ENCODE data around the gene PUDP.
"Not testable (repeated sequence)": the region's sequence is repeated elsewhere in the genome, so short reads cannot be mapped to it uniquely, and the experiment has no call there.

The PUDP gene

DNA sequence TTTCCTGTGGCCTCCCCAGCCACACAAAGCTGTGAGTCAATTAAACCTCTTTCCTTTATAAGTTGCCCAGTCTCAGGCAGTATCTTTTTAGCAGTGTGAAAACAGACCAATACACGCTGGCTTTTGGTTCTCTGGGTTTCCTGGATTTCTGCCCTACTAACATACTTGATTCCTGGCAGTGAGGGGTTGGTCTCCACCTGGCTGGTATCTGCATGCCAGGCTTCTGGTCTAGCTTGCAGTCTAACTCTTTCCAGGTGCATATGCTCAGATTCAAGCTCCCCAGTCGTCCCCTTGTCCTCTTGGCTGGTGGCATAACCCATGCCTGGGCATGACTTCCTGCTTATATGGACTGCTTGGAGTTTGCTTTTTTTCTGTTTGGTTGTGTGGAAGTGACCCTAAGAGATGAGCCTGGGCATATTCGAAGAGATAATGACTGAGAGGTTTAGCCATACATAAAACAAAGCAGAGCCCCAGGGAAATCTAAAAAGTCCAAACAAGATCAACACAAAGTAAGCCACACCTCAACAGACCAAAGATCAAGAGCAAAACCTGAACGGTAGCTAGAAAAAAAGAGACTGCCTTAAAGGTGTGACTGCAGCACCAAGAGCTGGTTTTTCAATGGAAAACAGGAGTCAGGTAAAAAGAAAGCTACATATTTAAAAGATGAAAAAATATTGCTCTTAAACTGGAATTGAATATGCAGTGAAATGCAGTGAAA is 102.6 kb downstream of the PUDP start:
- Mint-ChIP-seq H3K27ac (no peak overlapping the region), H3K36me3 (ENCODE audit: low read depth) (peaks cover 38% of the 10 kb centered on the region), H3K4me1 (ENCODE audit: low read depth) (no peaks in the 10 kb centered on the region), H3K27me3 (no peaks in the 10 kb centered on the region), H3K4me3 (no peak overlapping the region), H3K9me3 (no peaks in the 10 kb centered on the region)
- intact Hi-C loops (cut with micrococcal nuclease) = no loop called here

DNA sequence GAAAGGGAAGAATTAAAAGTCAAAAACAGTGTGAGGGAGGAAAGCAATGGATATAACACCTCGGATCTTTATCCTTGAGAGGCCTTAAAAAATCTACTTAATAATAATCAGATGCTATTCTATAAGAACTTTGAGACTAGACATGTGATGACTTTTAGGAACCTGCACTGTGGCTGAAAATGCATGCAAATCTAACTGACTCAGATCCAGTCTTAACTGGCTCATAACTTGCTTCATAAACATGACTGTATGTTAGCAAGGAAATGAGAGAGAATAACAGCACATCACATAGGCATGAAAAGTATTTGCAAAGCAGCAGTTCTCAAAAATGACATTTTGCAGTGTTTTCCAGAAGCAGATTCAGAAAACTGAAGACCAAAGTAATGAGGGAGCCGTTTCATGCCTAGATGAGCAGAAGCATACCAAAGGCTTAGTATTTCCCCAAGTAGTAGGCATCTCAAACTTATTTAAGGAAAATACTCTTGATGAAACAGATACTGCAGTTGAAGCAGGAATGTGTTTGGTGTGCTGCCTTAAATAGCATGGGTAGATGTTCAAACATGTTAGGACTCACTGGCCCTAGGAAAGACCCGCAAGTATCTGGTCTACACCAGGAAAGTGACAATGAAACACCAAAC is 104.0 kb downstream of the PUDP start:
- intact Hi-C loops (cut with micrococcal nuclease); H3K27me3 Mint-ChIP-seq; H3K27ac Mint-ChIP-seq; H3K4me1 Mint-ChIP-seq (ENCODE audit: low read depth); H3K9me3 Mint-ChIP-seq; H3K4me3 Mint-ChIP-seq: not testable (repeated sequence)
- peaks cover 23% of the 10 kb centered on the region for H3K36me3 Mint-ChIP-seq (ENCODE audit: low read depth)

DNA sequence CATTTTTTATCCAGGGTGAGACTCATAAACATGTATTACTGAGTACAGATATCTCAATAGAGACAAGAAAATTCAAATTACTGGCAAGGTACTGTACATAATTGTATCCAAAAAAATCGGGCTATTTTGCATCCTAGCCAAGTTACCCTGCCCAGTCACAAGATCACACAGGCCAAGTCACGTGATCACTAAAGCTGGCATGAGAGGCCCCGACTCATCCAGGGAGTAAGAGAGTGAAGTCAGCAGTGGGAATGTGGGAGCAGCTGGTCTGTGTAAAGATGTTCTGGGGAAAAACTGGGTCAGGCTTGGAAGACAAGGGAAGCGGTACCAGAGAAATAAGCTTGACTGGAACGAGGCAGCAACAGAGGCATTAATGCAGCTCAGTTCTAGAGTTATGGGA is 119.7 kb downstream of the PUDP start:
- H3K27ac Mint-ChIP-seq = no peak overlapping the region
- H3K36me3 Mint-ChIP-seq (ENCODE audit: low read depth) = no peaks in the 10 kb centered on the region
- intact Hi-C loops (cut with micrococcal nuclease) = no loop called here
- H3K9me3 Mint-ChIP-seq = no peaks in the 10 kb centered on the region
- H3K27me3 Mint-ChIP-seq = no peaks in the 10 kb centered on the region
- H3K4me3 Mint-ChIP-seq = no peak overlapping the region
- H3K4me1 Mint-ChIP-seq (ENCODE audit: low read depth) = no peaks in the 10 kb centered on the region

DNA sequence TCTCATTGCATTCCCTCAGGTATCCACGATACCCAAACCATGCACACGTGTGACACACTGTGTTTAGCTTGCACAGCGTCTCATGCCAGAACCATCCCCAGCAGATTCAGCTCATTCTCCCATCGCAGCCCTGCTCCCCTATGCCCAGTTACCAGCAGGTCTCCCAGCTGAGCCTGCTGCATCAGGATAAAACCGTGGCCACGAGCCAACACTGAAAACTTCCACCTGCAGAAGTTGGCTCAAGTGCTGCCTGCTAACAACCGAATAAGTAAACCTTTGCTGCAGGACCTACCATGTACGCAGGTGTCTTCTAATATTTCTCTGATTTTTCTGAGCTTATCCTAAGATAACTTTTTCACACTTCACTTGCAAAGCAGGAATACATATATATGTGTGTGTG is 120.9 kb downstream of the PUDP start:
- Mint-ChIP-seq H3K4me3 (no peak overlapping the region), H3K36me3 (ENCODE audit: low read depth) (no peaks in the 10 kb centered on the region), H3K27me3 (no peaks in the 10 kb centered on the region)

DNA sequence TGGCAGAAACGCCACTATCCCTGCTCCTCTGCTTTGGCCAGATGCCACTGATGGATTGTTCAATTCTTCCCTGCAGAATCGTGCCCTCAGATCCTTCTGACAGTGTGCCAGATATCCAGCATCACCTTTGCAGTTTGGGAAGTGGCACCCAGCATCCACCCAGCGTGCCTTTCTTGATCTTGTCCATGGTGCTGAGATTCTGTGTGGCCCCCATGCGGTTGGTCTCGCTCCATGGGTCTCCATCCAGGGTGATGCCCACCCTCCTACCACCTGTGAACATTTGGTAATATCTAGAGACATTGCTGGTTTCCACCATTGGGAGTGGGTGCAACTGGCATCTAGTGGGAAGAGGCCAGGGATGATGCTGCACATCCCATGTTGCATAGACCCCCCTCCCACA is 121.6 kb downstream of the PUDP start:
- H3K9me3 Mint-ChIP-seq; H3K4me1 Mint-ChIP-seq (ENCODE audit: low read depth); H3K27me3 Mint-ChIP-seq; H3K27ac Mint-ChIP-seq; intact Hi-C loops (cut with micrococcal nuclease); H3K4me3 Mint-ChIP-seq; H3K36me3 Mint-ChIP-seq (ENCODE audit: low read depth): not testable (repeated sequence)

More for the DNA sequence above, 120.9 kb downstream of the PUDP start:
- Mint-ChIP-seq H3K9me3 (no peaks in the 10 kb centered on the region), H3K4me1 (ENCODE audit: low read depth) (no peaks in the 10 kb centered on the region), H3K27ac (no peak overlapping the region)
- intact Hi-C loops (cut with micrococcal nuclease) = no loop called here

DNA sequence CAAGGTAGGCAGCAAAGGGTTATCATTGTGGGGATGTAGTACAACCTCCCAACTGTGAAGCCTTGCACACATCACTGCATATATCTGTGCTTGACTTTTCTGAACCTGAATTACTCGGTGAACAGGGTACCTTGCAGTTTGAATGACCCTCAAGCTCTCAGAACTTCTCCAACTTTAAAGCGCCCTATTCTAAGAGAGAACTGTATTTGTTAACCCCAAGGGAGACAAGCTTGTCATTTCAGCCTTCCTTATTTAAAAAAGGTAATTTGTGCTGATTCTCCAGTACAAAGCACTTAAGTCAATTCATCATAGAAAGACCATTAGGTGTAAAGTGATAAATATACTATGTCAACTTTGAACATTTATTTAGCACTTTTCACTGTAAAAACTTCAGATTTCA is 122.5 kb downstream of the PUDP start:
- Mint-ChIP-seq H3K4me3 (no peak overlapping the region), H3K27me3 (no peaks in the 10 kb centered on the region), H3K4me1 (ENCODE audit: low read depth) (no peaks in the 10 kb centered on the region), H3K27ac (no peak overlapping the region), H3K9me3 (no peaks in the 10 kb centered on the region), H3K36me3 (ENCODE audit: low read depth) (no peaks in the 10 kb centered on the region)
- intact Hi-C loops (cut with micrococcal nuclease) = no loop called here

DNA sequence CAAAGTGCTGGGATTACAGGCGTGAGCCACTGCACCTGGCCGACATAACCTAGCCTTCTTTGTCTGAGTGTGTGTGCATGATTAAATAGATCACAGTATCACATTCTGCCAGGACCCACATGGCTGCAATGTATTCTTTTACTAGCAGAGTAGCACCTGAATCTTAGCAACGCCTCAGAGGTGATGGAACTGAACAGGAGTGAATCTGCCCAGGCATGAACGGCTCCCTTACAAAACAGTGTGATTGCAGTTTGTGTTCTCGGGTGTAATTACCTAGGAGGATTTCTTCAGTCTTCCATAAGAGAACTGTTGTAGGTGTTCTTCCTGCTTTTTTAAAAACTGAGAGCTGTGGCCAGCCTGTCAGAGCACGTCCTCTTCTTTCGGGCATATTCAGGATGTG is 123.1 kb downstream of the PUDP start:
- intact Hi-C loops (cut with micrococcal nuclease) = no loop called here
- no peaks in the 10 kb centered on the region for H3K9me3 Mint-ChIP-seq
- no peak overlapping the region for H3K4me3 Mint-ChIP-seq
- no peaks in the 10 kb centered on the region for H3K27me3 Mint-ChIP-seq
- no peak overlapping the region for H3K27ac Mint-ChIP-seq
- H3K4me1 Mint-ChIP-seq (ENCODE audit: low read depth) = no peaks in the 10 kb centered on the region
- no peaks in the 10 kb centered on the region for H3K36me3 Mint-ChIP-seq (ENCODE audit: low read depth)

DNA sequence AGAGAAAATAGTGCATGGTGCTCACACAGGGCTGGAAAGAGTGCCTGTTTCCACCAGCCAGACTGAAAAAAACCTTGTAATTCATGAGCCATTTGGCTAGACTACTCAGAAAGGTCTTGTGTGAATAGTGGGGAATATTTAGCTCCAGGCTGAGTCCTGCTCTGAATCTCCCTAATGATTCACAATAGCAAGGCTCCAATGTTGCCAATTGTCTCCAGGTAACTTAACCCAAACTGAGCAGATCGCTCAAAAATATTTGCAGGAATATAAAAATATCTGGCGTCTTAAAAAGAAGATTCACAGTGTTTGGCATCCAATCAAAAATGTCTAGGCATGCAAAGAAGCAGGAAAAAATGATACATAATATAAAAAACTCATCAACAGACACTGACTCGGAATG is 125.0 kb downstream of the PUDP start:
- not testable (repeated sequence) for H3K27me3 Mint-ChIP-seq, H3K4me3 Mint-ChIP-seq

DNA sequence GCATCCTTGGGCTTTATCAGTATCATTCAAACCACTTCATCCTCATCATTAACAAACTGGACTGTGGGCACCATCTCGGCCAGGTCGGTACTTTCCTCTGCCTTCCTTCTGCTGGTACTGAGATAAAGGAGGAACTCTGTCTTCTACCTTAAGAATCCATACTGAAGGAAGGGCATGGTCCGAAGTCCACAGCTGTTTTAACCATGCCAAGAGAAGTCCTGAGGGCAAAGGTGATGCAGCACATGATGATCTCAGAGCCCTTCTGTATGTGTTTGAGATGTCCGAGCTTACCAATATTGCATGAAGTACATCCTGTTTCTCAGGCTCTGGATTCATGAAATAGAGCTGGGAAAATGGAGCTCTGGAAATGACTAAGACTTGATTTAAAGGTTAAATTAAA is 126.0 kb downstream of the PUDP start:
- Mint-ChIP-seq H3K9me3 (no peaks in the 10 kb centered on the region), H3K4me3 (no peak overlapping the region), H3K36me3 (ENCODE audit: low read depth) (no peaks in the 10 kb centered on the region), H3K4me1 (ENCODE audit: low read depth) (no peaks in the 10 kb centered on the region), H3K27ac (no peak overlapping the region), H3K27me3 (no peaks in the 10 kb centered on the region)
- intact Hi-C loops (cut with micrococcal nuclease) = no loop called here

More for the DNA sequence above, 125.0 kb downstream of the PUDP start:
- H3K4me1 Mint-ChIP-seq (ENCODE audit: low read depth); H3K27ac Mint-ChIP-seq; intact Hi-C loops (cut with micrococcal nuclease); H3K36me3 Mint-ChIP-seq (ENCODE audit: low read depth); H3K9me3 Mint-ChIP-seq: not testable (repeated sequence)

DNA sequence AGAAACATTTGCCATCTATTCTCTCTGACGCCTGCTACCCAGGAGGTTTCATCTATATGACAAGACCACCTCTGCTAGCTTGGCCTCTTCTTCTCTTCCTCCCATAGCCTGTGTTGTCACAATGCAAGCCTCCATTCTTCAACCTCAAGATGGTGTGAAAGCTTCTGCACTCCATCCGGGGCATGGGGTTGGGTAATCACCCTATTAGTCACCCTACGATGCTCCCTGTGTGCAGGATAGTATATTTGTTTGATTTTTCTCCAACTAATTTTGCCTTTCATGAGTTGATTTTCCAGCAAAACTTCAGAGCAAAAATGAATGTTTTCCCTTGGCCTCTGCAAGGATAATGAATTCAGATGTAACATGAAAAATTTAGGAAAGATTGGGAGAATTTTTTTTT is 128.4 kb downstream of the PUDP start:
- intact Hi-C loops (cut with micrococcal nuclease) = no loop called here
- no peaks in the 10 kb centered on the region for H3K27me3 Mint-ChIP-seq
- no peak overlapping the region for H3K27ac Mint-ChIP-seq

DNA sequence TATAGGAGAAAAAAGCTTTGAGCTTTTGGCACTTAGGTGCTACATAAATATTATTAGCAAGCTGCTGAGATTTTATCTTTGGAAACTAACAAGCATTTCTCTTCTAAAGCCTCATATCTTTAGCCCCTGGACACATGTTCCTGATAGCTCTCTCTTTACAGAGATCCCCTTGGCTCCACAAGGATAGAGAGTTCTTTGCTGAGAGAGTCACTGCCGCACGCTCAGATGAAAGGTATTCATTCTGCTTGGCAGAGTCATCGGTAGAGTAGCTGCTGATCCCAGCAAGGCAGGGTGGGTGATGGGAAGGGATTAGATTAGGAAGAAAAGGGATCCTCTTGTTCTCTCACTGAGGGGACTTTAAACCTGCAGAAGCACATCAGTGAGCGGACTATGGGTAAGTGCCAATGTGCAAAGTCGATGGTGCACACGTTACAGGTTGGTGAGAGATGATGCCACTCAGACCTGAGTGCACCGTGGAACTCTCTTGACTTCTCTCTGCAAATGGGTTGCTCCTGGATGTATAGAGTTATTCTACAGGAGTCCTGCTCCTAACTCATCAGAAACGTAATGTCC is 135.6 kb downstream of the PUDP start:
- H3K27me3 Mint-ChIP-seq; H3K9me3 Mint-ChIP-seq; H3K4me1 Mint-ChIP-seq (ENCODE audit: low read depth); H3K36me3 Mint-ChIP-seq (ENCODE audit: low read depth); H3K4me3 Mint-ChIP-seq; intact Hi-C loops (cut with micrococcal nuclease); H3K27ac Mint-ChIP-seq: not testable (repeated sequence)

More for the DNA sequence above, 128.4 kb downstream of the PUDP start:
- no peaks in the 10 kb centered on the region for H3K36me3 Mint-ChIP-seq (ENCODE audit: low read depth)
- no peaks in the 10 kb centered on the region for H3K4me1 Mint-ChIP-seq (ENCODE audit: low read depth)
- H3K9me3 Mint-ChIP-seq = no peaks in the 10 kb centered on the region
- no peak overlapping the region for H3K4me3 Mint-ChIP-seq

DNA sequence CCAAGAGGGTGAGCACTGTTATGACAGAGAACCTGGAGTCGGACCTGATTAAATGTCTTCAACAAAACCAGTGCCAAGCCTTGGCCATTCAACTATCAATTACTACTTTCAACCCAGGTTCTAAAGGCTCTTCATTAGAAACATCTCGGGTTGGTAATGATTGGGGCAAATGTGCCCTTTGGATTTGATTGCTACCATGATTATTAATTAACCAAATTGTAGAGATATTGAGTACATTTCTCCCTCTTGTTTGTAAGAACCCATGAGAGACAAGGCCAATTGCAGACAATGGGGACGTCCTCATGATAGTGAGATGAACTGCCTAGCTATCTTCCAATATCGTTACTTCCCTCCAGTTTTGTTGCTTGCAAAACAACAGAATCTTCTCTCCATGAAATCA is 137.1 kb downstream of the PUDP start:
- H3K4me1 Mint-ChIP-seq (ENCODE audit: low read depth); H3K36me3 Mint-ChIP-seq (ENCODE audit: low read depth); H3K27me3 Mint-ChIP-seq; intact Hi-C loops (cut with micrococcal nuclease); H3K4me3 Mint-ChIP-seq; H3K27ac Mint-ChIP-seq; H3K9me3 Mint-ChIP-seq: not testable (repeated sequence)

DNA sequence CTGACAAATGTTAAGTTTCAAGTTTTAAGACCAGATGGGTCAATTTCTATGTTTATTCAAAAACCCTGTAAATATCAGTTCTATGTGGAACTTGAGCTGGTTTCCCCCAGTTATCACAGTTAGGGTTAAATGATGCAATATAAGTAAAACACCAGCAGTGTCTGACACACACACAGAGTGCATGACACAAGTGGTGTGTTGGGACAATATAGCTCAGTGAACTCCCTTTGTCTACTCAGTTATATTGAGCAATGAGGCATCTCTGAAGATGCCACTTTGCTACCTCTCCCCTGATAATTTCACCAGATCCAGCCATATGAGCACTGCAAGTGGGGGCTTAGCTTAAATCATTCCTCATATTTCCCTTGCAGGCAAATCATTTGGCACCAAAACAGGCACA is 140.6 kb downstream of the PUDP start:
- H3K27me3 Mint-ChIP-seq; intact Hi-C loops (cut with micrococcal nuclease); H3K9me3 Mint-ChIP-seq; H3K27ac Mint-ChIP-seq; H3K36me3 Mint-ChIP-seq (ENCODE audit: low read depth); H3K4me3 Mint-ChIP-seq; H3K4me1 Mint-ChIP-seq (ENCODE audit: low read depth): not testable (repeated sequence)
